BLaER1 treated with 17β-estradiol and CSF1 and Interleukin-3, amounts not matched to agents 10 nM and 100 nM (cell line): Measurements from ENCODE around the gene SHBG.

Experiments used
- H3K27ac ChIP-seq, 11 experiments: shearing (Covaris generic); formaldehyde crosslinking; 2 replicates each; pipeline ENCODE4 v1.8.1; 2022
- H3K27me3 ChIP-seq, 11 experiments: shearing (Covaris generic); formaldehyde crosslinking; 2 replicates each; pipeline ENCODE4 v1.8.1; 2022
- H3K36me3 ChIP-seq, 11 experiments: shearing (Covaris generic); formaldehyde crosslinking; 2 replicates each; pipeline ENCODE4 v1.8.1; 2022
- H3K4me1 ChIP-seq, 10 experiments: shearing (Covaris generic); formaldehyde crosslinking; 2 replicates each; pipeline ENCODE4 v1.8.1; 2022
- H3K4me2 ChIP-seq, 11 experiments: shearing (Covaris generic); formaldehyde crosslinking; 2 replicates each; pipeline ENCODE4 v1.8.1; 2022
- H3K4me3 ChIP-seq, 10 experiments: shearing (Covaris generic); formaldehyde crosslinking; 2 replicates each; pipeline ENCODE4 v1.8.1; 2022
- H3K9ac ChIP-seq, 11 experiments: shearing (Covaris generic); formaldehyde crosslinking; 2 replicates each; pipeline ENCODE4 v1.8.1; 2022
- H3K9me3 ChIP-seq, 11 experiments: shearing (Covaris generic); formaldehyde crosslinking; replicated peaks in 1 of 11; 2 replicates each; pipeline ENCODE4 v1.8.1; 2022
- H4K20me1 ChIP-seq, 11 experiments: shearing (Covaris generic); formaldehyde crosslinking; 2 replicates each; pipeline ENCODE4 v1.8.1; 2022
- Cebpa-rat ChIP-seq, 11 experiments: shearing (Covaris generic); IDR thresholded peaks; 2 replicates each; pipeline ENCODE4 v1.8.1; 2022

The SHBG gene

GRCh38 chr17:7647018-7647417 is 17.1 kb downstream of the SHBG start:
- H3K27ac ChIP-seq: no peak overlapping the region
- TF ChIP-seq Cebpa-rat (IDR thresholded peaks at IDR 0.05): no peak
- H3K9ac ChIP-seq: no peak overlapping the region
- no peaks in the 10 kb centered on the region for H3K36me3 ChIP-seq
- no peaks in the 10 kb centered on the region for H3K9me3 ChIP-seq
- H3K27me3 ChIP-seq: peaks cover 25 to 36% (median 34%) of the 10 kb centered on the region in 11 experiments
- no peak overlapping the region for H3K4me3 ChIP-seq
- peaks cover 27 to 58% (median 44%) of the 10 kb centered on the region in 10 experiments for H3K4me1 ChIP-seq
- H4K20me1 ChIP-seq: peaks cover 0 to 13% (median 9%) of the 10 kb centered on the region in 11 experiments; a peak in 11 of 22 replicates
- peak overlapping the region in 9 of 11 experiments; percentile 4 to 83 (median 27); a peak in 14 of 22 replicates for H3K4me2 ChIP-seq

- H4K20me1 ChIP-seq: peaks cover 0 to 20% (median 9%) of the 10 kb centered on the region in 11 experiments; a peak in 11 of 22 replicates
- no peak within 1 kb of the TSS for H3K27ac ChIP-seq
- no peaks in the 10 kb centered on the region for H3K36me3 ChIP-seq
- H3K4me2 ChIP-seq: peak within 1 kb of the TSS; percentile 82 to 97 (median 89)
- peaks cover 61 to 72% (median 70%) of the 10 kb centered on the region in 11 experiments for H3K27me3 ChIP-seq
- peak within 1 kb of the TSS; percentile 44 to 66 (median 52) for H3K4me3 ChIP-seq
- no peak for TF ChIP-seq Cebpa-rat (IDR thresholded peaks at IDR 0.05)
- no peaks in the 10 kb centered on the region for H3K9me3 ChIP-seq
- H3K9ac ChIP-seq: peak within 1 kb of the TSS in 9 of 11 experiments; percentile 9 to 59 (median 35); a peak in 9 of 22 replicates
- peaks cover 26 to 48% (median 31%) of the 10 kb centered on the region in 10 experiments for H3K4me1 ChIP-seq
Measured at GRCh38 chr17:7650509-7651096, 20.7 kb downstream of the SHBG start, which contains the start of gene ATP1B2. TSS of gene ATP1B2 (plus strand) at chr17:7650926. CDS start at chr17:7651519, 593 bp downstream.

GRCh38 chr17:7651097-7651664 is 21.2 kb downstream of the SHBG start:
- H3K9me3 ChIP-seq: no peaks in the 10 kb centered on the region
- H3K36me3 ChIP-seq: no peaks in the 10 kb centered on the region
- H4K20me1 ChIP-seq: peaks cover 0 to 20% (median 9%) of the 10 kb centered on the region in 11 experiments; a peak in 11 of 22 replicates
- H3K27ac ChIP-seq: no peak overlapping the region
- H3K27me3 ChIP-seq: peaks cover 61 to 74% (median 70%) of the 10 kb centered on the region in 11 experiments
- peak overlapping the region in 7 of 11 experiments; percentile 15 to 59 (median 35); a peak in 7 of 22 replicates for H3K9ac ChIP-seq
- peak overlapping the region; percentile 82 to 97 (median 89) for H3K4me2 ChIP-seq
- TF ChIP-seq Cebpa-rat (IDR thresholded peaks at IDR 0.05): no peak
- peak overlapping the region; percentile 44 to 66 (median 52) for H3K4me3 ChIP-seq
- peaks cover 26 to 43% (median 28%) of the 10 kb centered on the region in 10 experiments for H3K4me1 ChIP-seq

- Histone ChIP-seq H3K9me3 (no peaks in the 10 kb centered on the region), H3K4me1 (peaks cover 21 to 36% (median 28%) of the 10 kb centered on the region in 10 experiments), H3K27me3 (peaks cover 61 to 74% (median 70%) of the 10 kb centered on the region in 11 experiments), H4K20me1 (peaks cover 0 to 20% (median 9%) of the 10 kb centered on the region in 11 experiments; a peak in 11 of 22 replicates), H3K4me3 (peak overlapping the region; percentile 44 to 66 (median 52)), H3K36me3 (no peaks in the 10 kb centered on the region), H3K27ac (no peak overlapping the region), H3K4me2 (peak overlapping the region; percentile 82 to 97 (median 89)), H3K9ac (peak overlapping the region in 5 of 11 experiments; percentile 24 to 54 (median 35); a peak in 5 of 22 replicates)
- no peak for TF ChIP-seq Cebpa-rat (IDR thresholded peaks at IDR 0.05)
Measured at GRCh38 chr17:7651665-7652387, 21.9 kb downstream of the SHBG start.

GRCh38 chr17:7652388-7653356 is 22.7 kb downstream of the SHBG start:
- Histone ChIP-seq H3K36me3 (no peaks in the 10 kb centered on the region), H3K4me2 (no peak overlapping the region), H4K20me1 (peaks cover 0 to 20% (median 9%) of the 10 kb centered on the region in 11 experiments; a peak in 11 of 22 replicates), H3K9me3 (no peaks in the 10 kb centered on the region), H3K9ac (no peak overlapping the region), H3K27ac (no peak overlapping the region), H3K4me1 (peaks cover 22 to 37% (median 30%) of the 10 kb centered on the region in 10 experiments), H3K27me3 (peaks cover 61 to 74% (median 70%) of the 10 kb centered on the region in 11 experiments), H3K4me3 (no peak overlapping the region)
- no peak for TF ChIP-seq Cebpa-rat (IDR thresholded peaks at IDR 0.05)

- Histone ChIP-seq H3K4me3 (no peak overlapping the region), H3K9ac (no peak overlapping the region), H3K36me3 (no peaks in the 10 kb centered on the region), H3K27me3 (peaks cover 52 to 58% (median 56%) of the 10 kb centered on the region in 11 experiments), H4K20me1 (peaks cover 0 to 20% (median 9%) of the 10 kb centered on the region in 11 experiments; a peak in 11 of 22 replicates), H3K4me2 (peak overlapping the region in 9 of 11 experiments; percentile 26 to 66 (median 35); a peak in 16 of 22 replicates), H3K27ac (no peak overlapping the region), H3K4me1 (peaks cover 21 to 37% (median 27%) of the 10 kb centered on the region in 10 experiments), H3K9me3 (no peaks in the 10 kb centered on the region)
- TF ChIP-seq Cebpa-rat (IDR thresholded peaks at IDR 0.05): no peak
Measured at GRCh38 chr17:7654832-7655540, 25.1 kb downstream of the SHBG start.

- no peak for TF ChIP-seq Cebpa-rat (IDR thresholded peaks at IDR 0.05)
- Histone ChIP-seq H3K4me3 (no peak overlapping the region), H3K4me2 (peak overlapping the region in 9 of 11 experiments; percentile 26 to 66 (median 35); a peak in 16 of 22 replicates), H3K27ac (no peak overlapping the region), H3K9ac (no peak overlapping the region), H3K4me1 (peaks cover 16 to 32% (median 22%) of the 10 kb centered on the region in 10 experiments), H3K9me3 (no peaks in the 10 kb centered on the region), H3K27me3 (peaks cover 47 to 53% (median 51%) of the 10 kb centered on the region in 11 experiments), H3K36me3 (no peaks in the 10 kb centered on the region), H4K20me1 (peaks cover 0 to 20% (median 9%) of the 10 kb centered on the region in 11 experiments; a peak in 11 of 22 replicates)
Measured at GRCh38 chr17:7655541-7655840, 25.6 kb downstream of the SHBG start.
